HepG2 (cell line): ENCODE data around the gene CPLX3. TPM values are rescaled to one million over a fixed set of nuclear protein-coding genes. Genes with fewer than 3 reads are reported as not detected.

Experiments
- ATAC-seq: fragments of 200-7000 bp; cut with Tn5 transposase; 3 replicates; pipeline ENCODE4 v1.9.1; 2020; ENCODE audit warnings: mild to moderate bottlenecking, moderate library complexity
- BruUV-seq: library from RNA; stranded (reverse); fragments of 400-500 nt; replicated peaks from 2 replicates; lab custom pipeline; 2021; lab: Mats Ljungman, UMichigan
- CTCF ChIA-PET: fragments of 300-600 bp; formaldehyde crosslinking; extraction: SDS; loops from one replicate; lab custom pipeline; 2021; ENCODE audit warnings: low total read pairs, inconsistent platforms, low intra/inter-chr PET ratio; lab: Yijun Ruan, JAX
- POLR2A ChIA-PET: fragments of 350-600 bp; sonication (Branson Sonifier 250); formaldehyde crosslinking; loops from one replicate; lab custom pipeline; 2020; ENCODE audit warnings: antibody characterized with exemption, inconsistent platforms; lab: Yijun Ruan, JAX
- DNase-seq: peaks from one replicate; pipeline ENCODE4 v3.0.0-alpha.2; 2015; ENCODE audit warnings: low spot score
- FAIRE-seq: peaks from 3 replicates; lab custom pipeline; 2011; peaks lifted over from hg19 to GRCh38; lab: Jason Lieb, UNC
- H2AFZ ChIP-seq: one replicate; pipeline ENCODE4 v1.6.1; 2011; ENCODE audit warnings: low read length, inconsistent platforms
- H3K27ac ChIP-seq: fragments of 300-600 bp; 3 replicates; pipeline ENCODE4 v1.8.0; 2011; ENCODE audit warnings: mixed run types, mild to moderate bottlenecking, mixed read lengths, low read length, inconsistent platforms; ENCODE audit not compliant: insufficient read depth; ENCODE audit errors: extremely low read length
- H3K27me3 ChIP-seq, 2 experiments: fragments of 200-600 bp in 1 of 2; 2 replicates in 1 of 2; 3 replicates in 1 of 2; pipeline versions ENCODE4 v1.6.0 to v1.8.0; 2011; ENCODE audit warnings: low read length in 2 of 2, mild to moderate bottlenecking in 2 of 2, moderate library complexity in 2 of 2, inconsistent platforms in 1 of 2; ENCODE audit not compliant: insufficient read depth in 2 of 2, control insufficient read depth in 1 of 2
- H3K36me3 ChIP-seq, 2 experiments: fragments of 200-600 bp in 1 of 2; replicated peaks in 1 of 2; 2 replicates in 1 of 2; 3 replicates in 1 of 2; pipeline versions ENCODE4 v1.5.1 to v1.8.0; 2011; ENCODE audit warnings: low read length in 2 of 2, inconsistent platforms in 1 of 2; ENCODE audit not compliant: insufficient read depth in 2 of 2, control insufficient read depth in 1 of 2
- H3K4me1 ChIP-seq: 2 replicates; pipeline ENCODE4 v1.5.1; 2012; ENCODE audit warnings: low read length, inconsistent platforms; ENCODE audit not compliant: insufficient read depth
- H3K4me2 ChIP-seq: 2 replicates; pipeline ENCODE4 v1.6.0; 2011; ENCODE audit warnings: low read depth, low read length, inconsistent platforms
- H3K4me3 ChIP-seq, 3 experiments: fragments of 200-600 bp in 1 of 3; sonication (generic), shearing (Covaris generic) in 1 of 3; replicated peaks in 1 of 3; 2 replicates each; pipeline ENCODE4 v1.5.1; 2011 to 2016; ENCODE audit warnings: low read length in 3 of 3, inconsistent platforms in 2 of 3, low read depth in 2 of 3, mild to moderate bottlenecking in 2 of 3, control low read depth in 1 of 3, mixed read lengths in 1 of 3; ENCODE audit not compliant: insufficient read depth in 1 of 3
- H3K79me2 ChIP-seq: one replicate; pipeline ENCODE4 v1.6.1; 2011; ENCODE audit warnings: low read length, inconsistent platforms; ENCODE audit not compliant: insufficient read depth
- H3K9ac ChIP-seq: 2 replicates; pipeline ENCODE4 v1.6.0; 2011; ENCODE audit warnings: mild to moderate bottlenecking, low read depth, low read length, inconsistent platforms; ENCODE audit not compliant: insufficient read depth
- H3K9me3 ChIP-seq: 2 replicates; pipeline ENCODE4 v1.5.1; 2012; ENCODE audit warnings: mild to moderate bottlenecking, low read length
- H4K20me1 ChIP-seq: 2 replicates; pipeline ENCODE4 v1.6.0; 2011; ENCODE audit warnings: inconsistent platforms, mild to moderate bottlenecking, low read length, moderate library complexity; ENCODE audit not compliant: insufficient read depth
- CTCF ChIP-seq: sonication (generic); formaldehyde crosslinking; IDR thresholded peaks from 2 replicates; pipeline ENCODE4 v1.5.0; 2020; ENCODE audit warnings: mild to moderate bottlenecking, missing genetic modification reagents, moderate library complexity
- GATAD2A ChIP-seq: IDR thresholded peaks from 2 replicates; pipeline ENCODE4 v1.6.1; 2016
- HIC2 ChIP-seq: sonication (generic); formaldehyde crosslinking; IDR thresholded peaks from 2 replicates; pipeline ENCODE4 v1.9.0; 2022; ENCODE audit warnings: low read depth, missing genetic modification reagents
- KDM2A ChIP-seq: sonication (generic); formaldehyde crosslinking; IDR thresholded peaks from 2 replicates; pipeline ENCODE4 v1.4.0; 2020; ENCODE audit warnings: low read depth, missing genetic modification reagents, borderline replicate concordance
- NFKB2 ChIP-seq: sonication (generic); formaldehyde crosslinking; IDR thresholded peaks from 2 replicates; pipeline ENCODE4 v1.4.0; 2020; ENCODE audit warnings: missing genetic modification reagents, borderline replicate concordance
- PAXIP1 ChIP-seq: sonication (generic); formaldehyde crosslinking; conservative IDR thresholded peaks from 2 replicates; pipeline ENCODE4 v1.4.0; 2020; ENCODE audit warnings: mild to moderate bottlenecking, missing genetic modification reagents, moderate library complexity
- PLSCR1 ChIP-seq: sonication (generic); formaldehyde crosslinking; IDR thresholded peaks from 2 replicates; pipeline ENCODE4 v1.5.0; 2020; ENCODE audit warnings: missing genetic modification reagents, mild to moderate bottlenecking, borderline replicate concordance
- PREB ChIP-seq: sonication (generic); formaldehyde crosslinking; IDR thresholded peaks from 2 replicates; pipeline ENCODE4 v1.4.0; 2020; ENCODE audit warnings: missing genetic modification reagents
- RAD21 ChIP-seq: fragments of 450-650 bp; formaldehyde crosslinking; IDR thresholded peaks from 2 replicates; pipeline ENCODE4 v1.5.0; 2020; ENCODE audit warnings: mild to moderate bottlenecking
- SUZ12 ChIP-seq: fragments of 150-350 bp; IDR thresholded peaks from 2 replicates; pipeline ENCODE4 v1.6.1; 2014; ENCODE audit warnings: low read depth, low read length
- YEATS4 ChIP-seq: sonication (generic); formaldehyde crosslinking; IDR thresholded peaks from 2 replicates; pipeline ENCODE4 v1.4.0; 2020; ENCODE audit warnings: missing genetic modification reagents, borderline replicate concordance
- ZSCAN25 ChIP-seq: sonication (generic); formaldehyde crosslinking; IDR thresholded peaks from 2 replicates; pipeline ENCODE4 v1.8.0; 2022; ENCODE audit warnings: mild to moderate bottlenecking, missing genetic modification reagents
- WGBS: methylation state at CpG from one replicate; pipeline ENCODE4 v1.1.6; 2017; ENCODE audit warnings: low lambda C conversion rate; 5-methylcytosine and 5-hydroxymethylcytosine counted together
- in situ Hi-C: cut with HindIII; loops from 2 replicates; pipeline ENCODE4 v1.10.0; 2017; ENCODE audit warnings: low pct_unique_long_range_greater_than_20kb; ENCODE audit not compliant: extremely low pct_ligation_motif_present
- intact Hi-C: fragments of 100-400 bp; cut with micrococcal nuclease; formaldehyde crosslinking; loops from one replicate; pipeline ENCODE4 v1.10.0; 2022; ENCODE audit not compliant: unreplicated experiment
- polyA plus RNA-seq, 8 experiments: library from polyadenylated mRNA; depleted of rRNA in 3 of 8; stranded (reverse) in 7 of 8; unstranded in 1 of 8; fragments of >200 nt; fragmentation: Illumina TruSeq in 4 of 8; extraction: Trizol in 4 of 8; gene quantifications; 2 replicates each; pipeline versions ENCODE4 v1.2.1 to v1.2.3, GENCODE V29; 2011 to 2016; ENCODE audit warnings: low read depth in 4 of 8, missing spikeins in 1 of 8, mixed read lengths in 1 of 8; ENCODE audit not compliant: insufficient read depth in 1 of 8
- total RNA-seq, 5 experiments: library from RNA; depleted of rRNA; stranded (reverse); fragments of >200 nt; fragmentation: Illumina TruSeq; extraction: Trizol; gene quantifications; 2 replicates each; pipeline ENCODE4 v1.2.3, GENCODE V29; 2016; ENCODE audit warnings: low read depth in 1 of 5

Gene CPLX3
- total and polyA plus RNA-seq, 2 of the 13 experiments (the other 11 are each of a cell fraction or from before 2014, with no cell fraction given), result not detected

- intact Hi-C loops, result loop anchor here (1.0 to 2.0 kb wide), 2 partner anchors 17 to 29 kb away; partner anchors contain the start of gene CSK
- no CpG with 5 or more reads among the region's 18 CpGs for WGBS
- no TSS peak for BruUV-seq
- Histone ChIP-seq H3K9me3 (no peaks in the 10 kb centered on the region), H3K27ac (no peak overlapping the region), H3K27me3 (no peaks in the 10 kb centered on the region), H3K4me2 (no peak overlapping the region), H3K9ac (no peak overlapping the region), H2AFZ (no peak overlapping the region), H3K4me1 (peaks cover 13% of the 10 kb centered on the region), H3K4me3 (no peak overlapping the region), H3K79me2 (no peaks in the 10 kb centered on the region), H3K36me3 (peaks cover 20 to 41% of the 10 kb centered on the region in 2 experiments), H4K20me1 (no peaks in the 10 kb centered on the region; the same call in 1 of the 2 replicates)
- DNase-seq, result peak; percentile 43
- ChIA-PET POLR2A (interaction anchor here (1.1 kb wide), 1 partner anchor 12 kb away, joined by 3 read pairs; no protein-coding TSS in a partner anchor), CTCF (interaction anchor here (1.3 to 2.5 kb wide), 3 partner anchors 22 to 165 kb away, joined by 6 to 56 read pairs (median 6); no protein-coding TSS in a partner anchor)
- in situ Hi-C loops, result no loop called here
- FAIRE-seq, result peak; percentile 64
- ATAC-seq, result peak; percentile 92
- TF ChIP-seq GATAD2A (CRISPR knock-in tag), result 0 out of 2 replicates have a peak, but pooled peaks have one; percentile 13
- peak; percentile 70; the same call in 1 of the 2 replicates for TF ChIP-seq KDM2A (CRISPR knock-in tag)
- 0 out of 2 replicates have a peak, but pooled peaks have one; percentile 26 for TF ChIP-seq PAXIP1 (CRISPR knock-in tag)
- peak; percentile 60; the same call in 1 of the 2 replicates for TF ChIP-seq HIC2 (CRISPR knock-in tag)
- TF ChIP-seq PREB, result no peak
- TF ChIP-seq SUZ12, result no peak
- TF ChIP-seq YEATS4 (CRISPR knock-in tag), result no peak
- TF ChIP-seq PLSCR1 (CRISPR knock-in tag), result no peak
- peak; percentile 96 for TF ChIP-seq RAD21 (CRISPR knock-in tag)
- TF ChIP-seq ZSCAN25 (CRISPR knock-in tag), result no peak
- peak; percentile 15; the same call in 1 of the 2 replicates for TF ChIP-seq NFKB2
- peak; percentile 97 for TF ChIP-seq CTCF
Measured at GRCh38 chr15:74799856-74800558, 26.4 kb upstream of the CPLX3 start.
